Measurements from ENCODE around the gene HNMT. TPM values are rescaled to one million over a fixed set of nuclear protein-coding genes. Genes with fewer than 3 reads are reported as not detected.
A peak's percentile ranks its signal among the peaks of the same experiment; 100 is the strongest.

HNMT gene
- total RNA-seq, 1 donor = 161 TPM

- DNase-seq (ENCODE audit: low read depth) = peak; percentile 57
- H3K4me3 ChIP-seq (ENCODE audit: low read depth, low read length) = no peak overlapping the region
- no peak for TF ChIP-seq CTCF (IDR thresholded peaks at IDR 0.05; ENCODE audit: insufficient read depth, low read depth, low read length)
Measured at GRCh38 chr2:137938204-137938603, 26.1 kb upstream of the HNMT start.

GRCh38 chr2:137939026-137939425 lies 25.2 kb upstream of the HNMT start:
- no peak for DNase-seq (ENCODE audit: low read depth)
- H3K4me3 ChIP-seq (ENCODE audit: low read depth, low read length) = no peak overlapping the region
- TF ChIP-seq CTCF (IDR thresholded peaks at IDR 0.05; ENCODE audit: insufficient read depth, low read depth, low read length) = no peak

GRCh38 chr2:137940154-137940553 lies 24.1 kb upstream of the HNMT start:
- H3K4me3 ChIP-seq (ENCODE audit: low read depth, low read length) = no peak overlapping the region
- DNase-seq (ENCODE audit: low read depth) = no peak
- no peak for TF ChIP-seq CTCF (IDR thresholded peaks at IDR 0.05; ENCODE audit: insufficient read depth, low read depth, low read length)

GRCh38 chr2:137942037-137942832 lies 22.0 kb upstream of the HNMT start:
- no peak overlapping the region for H3K4me3 ChIP-seq (ENCODE audit: low read depth, low read length)
- TF ChIP-seq CTCF (IDR thresholded peaks at IDR 0.05; ENCODE audit: insufficient read depth, low read depth, low read length) = no peak
- DNase-seq (ENCODE audit: low read depth) = no peak

- no peak for TF ChIP-seq CTCF (IDR thresholded peaks at IDR 0.05; ENCODE audit: insufficient read depth, low read depth, low read length)
- DNase-seq (ENCODE audit: low read depth) = no peak
- H3K4me3 ChIP-seq (ENCODE audit: low read depth, low read length) = no peak overlapping the region
Measured at GRCh38 chr2:137942833-137943677, 21.2 kb upstream of the HNMT start.

GRCh38 chr2:137943678-137944347 lies 20.5 kb upstream of the HNMT start:
- TF ChIP-seq CTCF (IDR thresholded peaks at IDR 0.05; ENCODE audit: insufficient read depth, low read depth, low read length) = no peak
- DNase-seq (ENCODE audit: low read depth) = no peak
- no peak overlapping the region for H3K4me3 ChIP-seq (ENCODE audit: low read depth, low read length)

Measured in fibroblast of villous mesenchyme (primary cell).